HUES64 (cell line): ENCODE data around the gene NGF.
A peak's percentile ranks its signal among the peaks of the same experiment; 100 is the strongest.
"Not testable (repeated sequence)": the region's sequence is repeated elsewhere in the genome, so short reads cannot be mapped to it uniquely, and the experiment has no call there.

Experiments
- H3K27ac ChIP-seq: 2 replicates; pipeline ENCODE4 v1.7.0; 2013; ENCODE audit warnings: low read depth, low read length, inconsistent platforms
- H3K27me3 ChIP-seq: 2 replicates; pipeline ENCODE4 v1.6.1; 2013; ENCODE audit warnings: mild to moderate bottlenecking, low read length; ENCODE audit not compliant: insufficient read depth
- H3K36me3 ChIP-seq: 2 replicates; pipeline ENCODE4 v1.6.1; 2013; ENCODE audit warnings: mild to moderate bottlenecking, low read length; ENCODE audit not compliant: insufficient read depth
- H3K4me1 ChIP-seq: 2 replicates; pipeline ENCODE4 v1.6.1; 2013; ENCODE audit warnings: mild to moderate bottlenecking, low read length, moderate library complexity; ENCODE audit not compliant: insufficient read depth
- H3K4me3 ChIP-seq: 2 replicates; pipeline ENCODE4 v1.5.1; 2013; ENCODE audit warnings: mild to moderate bottlenecking, low read length, moderate library complexity
- H3K9ac ChIP-seq: 2 replicates; pipeline ENCODE4 v1.6.1; 2013; ENCODE audit warnings: mild to moderate bottlenecking, low read depth, low read length
- H3K9me3 ChIP-seq: 2 replicates; pipeline ENCODE4 v1.6.1; 2013; ENCODE audit warnings: low read depth, low read length; ENCODE audit not compliant: insufficient read depth
- WGBS: fragments of 150-250, 120-280 bp; methylation state at CpG from one replicate; pipeline ENCODE4 v1.1.7; 2013; ENCODE audit warnings: missing lambda C conversion rate; 5-methylcytosine and 5-hydroxymethylcytosine counted together

Gene NGF

DNA sequence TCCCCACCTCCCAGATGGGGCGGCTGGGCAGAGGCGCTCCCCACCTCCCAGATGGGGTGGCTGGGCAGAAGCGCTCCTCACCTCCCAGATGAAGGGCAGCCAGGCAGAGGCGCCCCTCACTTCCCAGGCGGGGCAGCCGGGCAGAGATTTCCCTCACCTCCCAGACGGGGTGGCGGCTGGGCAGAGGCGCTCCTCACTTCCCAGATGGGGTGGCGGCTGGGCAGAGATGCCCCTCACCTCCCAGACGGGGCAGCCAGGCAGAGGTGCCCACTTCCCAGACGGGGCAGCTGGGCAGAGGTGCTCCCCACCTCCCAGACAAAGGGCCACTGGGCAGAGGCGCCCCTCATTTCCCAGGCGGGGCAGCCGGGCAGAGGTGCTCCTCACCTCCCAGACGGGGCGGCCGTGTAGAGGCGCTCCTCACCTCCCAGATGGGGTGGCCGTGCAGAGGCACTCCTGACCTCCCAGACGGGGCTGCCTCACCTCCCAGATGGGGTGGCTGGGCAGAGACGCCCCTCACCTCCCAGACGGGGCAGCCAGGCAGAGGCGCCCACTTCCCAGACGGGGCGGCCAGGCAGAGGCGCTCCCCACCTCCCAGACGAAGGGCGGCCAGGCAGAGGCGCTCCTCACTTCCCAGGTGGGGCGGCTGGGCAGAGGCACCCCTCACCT is 21.9 kb upstream of the NGF start:
- not testable (repeated sequence) for H3K27me3 ChIP-seq, H3K4me3 ChIP-seq, H3K4me1 ChIP-seq, H3K9ac ChIP-seq, H3K36me3 ChIP-seq, H3K27ac ChIP-seq, H3K9me3 ChIP-seq
- 93% methylated on average over 31 of the region's 31 CpGs for WGBS

DNA sequence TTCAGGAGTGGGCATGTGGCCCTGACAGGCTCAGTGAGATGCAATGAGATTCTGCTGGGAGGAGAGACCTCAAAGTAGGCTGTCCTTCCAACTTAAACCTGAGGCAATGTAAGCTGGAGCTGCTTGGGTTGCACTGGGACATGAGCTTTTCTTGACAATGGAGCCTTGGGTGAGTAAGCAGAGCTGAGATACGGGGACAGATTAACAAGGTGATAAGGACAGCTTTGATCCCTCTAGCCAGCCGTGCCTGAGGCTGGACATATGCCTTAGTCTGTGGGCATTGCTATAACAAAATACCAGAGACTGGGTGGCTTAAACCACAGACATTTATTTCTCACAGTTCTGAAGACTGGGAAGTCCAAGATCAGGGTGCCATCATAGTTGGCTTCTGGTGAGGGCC is 18.3 kb upstream of the NGF start:
- no peaks in the 10 kb centered on the region for H3K36me3 ChIP-seq
- H3K9ac ChIP-seq = no peak overlapping the region
- no peaks in the 10 kb centered on the region; the same call in 1 of the 2 replicates for H3K9me3 ChIP-seq
- no peak overlapping the region for H3K27ac ChIP-seq
- H3K27me3 ChIP-seq = no peaks in the 10 kb centered on the region; the same call in 1 of the 2 replicates
- no peaks in the 10 kb centered on the region for H3K4me1 ChIP-seq
- no peak overlapping the region for H3K4me3 ChIP-seq
- 79% methylated on average over 2 of the region's 2 CpGs for WGBS

DNA sequence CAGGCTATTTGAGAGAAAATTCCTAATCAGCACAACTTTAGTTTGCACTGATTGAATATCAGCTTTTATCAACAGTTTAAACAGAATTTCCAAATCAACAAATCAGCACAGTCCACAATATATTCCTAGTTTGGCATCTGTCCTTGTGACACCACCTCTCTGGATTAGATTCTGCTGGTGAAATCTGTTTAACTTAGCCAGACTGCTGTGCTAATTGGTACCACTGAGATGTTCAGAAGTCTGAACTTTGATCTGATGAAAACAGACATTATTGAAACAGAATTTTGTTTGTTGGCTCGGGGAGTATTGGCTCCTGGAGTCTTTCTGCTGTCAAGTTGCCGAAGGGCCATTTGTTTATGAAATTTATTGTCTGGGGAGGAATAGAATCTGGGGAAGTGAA is 17.0 kb upstream of the NGF start:
- H3K9me3 ChIP-seq = no peaks in the 10 kb centered on the region
- no peaks in the 10 kb centered on the region for H3K36me3 ChIP-seq
- WGBS = 81% methylated on average over 2 of the region's 2 CpGs
- H3K9ac ChIP-seq = no peak overlapping the region
- no peak overlapping the region for H3K4me3 ChIP-seq
- H3K4me1 ChIP-seq = no peaks in the 10 kb centered on the region
- no peak overlapping the region for H3K27ac ChIP-seq
- H3K27me3 ChIP-seq = no peaks in the 10 kb centered on the region; the same call in 1 of the 2 replicates

DNA sequence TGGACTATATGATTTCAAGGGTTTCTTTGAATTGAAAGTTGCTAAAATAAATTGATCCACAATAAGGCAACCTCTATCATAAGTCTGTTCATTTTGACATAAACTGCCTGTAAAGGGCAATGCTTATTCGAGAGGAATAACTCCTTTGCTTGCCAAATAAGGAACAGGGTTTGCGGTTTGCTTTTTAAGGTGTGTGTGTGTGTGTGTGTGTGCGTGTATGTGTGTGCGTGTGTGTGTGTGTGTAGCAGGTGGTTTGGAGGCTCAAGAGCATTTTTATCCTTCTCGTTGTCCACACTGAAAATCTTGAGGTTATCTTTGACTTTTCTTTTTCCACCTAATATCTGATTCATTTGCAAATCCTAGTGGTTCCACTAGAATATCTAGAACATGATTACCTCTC is 13.1 kb upstream of the NGF start:
- H3K36me3 ChIP-seq = no peaks in the 10 kb centered on the region
- H3K4me3 ChIP-seq = no peak overlapping the region
- H3K4me1 ChIP-seq = no peaks in the 10 kb centered on the region
- no peak overlapping the region for H3K27ac ChIP-seq
- H3K27me3 ChIP-seq = no peaks in the 10 kb centered on the region; the same call in 1 of the 2 replicates
- no peak overlapping the region for H3K9ac ChIP-seq
- 67% methylated on average over 5 of the region's 5 CpGs for WGBS
- H3K9me3 ChIP-seq = no peaks in the 10 kb centered on the region

DNA sequence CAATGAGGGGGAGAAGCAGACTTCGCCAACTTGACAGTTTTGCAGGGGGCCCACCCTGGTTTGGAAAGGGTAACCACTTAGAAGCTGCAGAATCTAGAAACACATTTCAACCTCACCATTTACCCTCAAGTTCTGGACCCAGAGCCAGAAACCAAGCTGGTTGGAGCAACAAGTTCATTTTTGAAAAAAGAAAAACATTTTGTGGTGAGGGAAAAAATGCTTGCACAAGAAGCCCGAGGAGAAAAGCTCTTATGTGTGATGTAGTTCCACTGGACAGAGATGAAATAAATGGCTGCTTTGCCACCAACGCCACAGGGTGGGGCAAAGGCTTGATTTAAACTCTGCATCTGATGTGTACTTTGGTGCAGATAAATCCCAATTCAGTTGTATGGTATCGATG is 10.6 kb upstream of the NGF start:
- Histone ChIP-seq H3K4me3 (no peak overlapping the region), H3K4me1 (no peaks in the 10 kb centered on the region), H3K9me3 (no peaks in the 10 kb centered on the region), H3K27ac (no peak overlapping the region), H3K9ac (no peak overlapping the region), H3K36me3 (no peaks in the 10 kb centered on the region), H3K27me3 (no peaks in the 10 kb centered on the region)
- WGBS = 90% methylated on average over 4 of the region's 4 CpGs

DNA sequence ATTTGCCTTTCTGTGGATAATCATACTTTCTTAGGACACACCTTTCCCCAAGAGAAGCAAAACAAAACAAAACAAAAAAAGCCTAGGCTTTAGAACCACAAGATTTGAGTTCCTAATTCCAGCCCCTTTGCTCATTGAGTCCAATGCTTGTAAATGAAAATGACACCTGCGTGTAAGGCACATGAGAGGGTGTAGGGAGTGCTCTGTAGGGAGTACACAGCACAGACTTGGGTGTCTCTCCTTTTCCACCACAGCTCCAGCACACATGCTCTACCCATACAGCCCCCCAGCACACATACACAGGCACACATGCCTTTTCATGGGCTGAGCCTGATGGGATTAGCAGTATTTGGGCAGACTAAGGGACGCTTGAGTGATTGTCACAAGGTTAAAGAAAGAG is 9.2 kb upstream of the NGF start:
- no peak overlapping the region for H3K27ac ChIP-seq
- H3K4me1 ChIP-seq = no peaks in the 10 kb centered on the region
- no peaks in the 10 kb centered on the region for H3K27me3 ChIP-seq
- H3K9ac ChIP-seq = no peak overlapping the region
- no peaks in the 10 kb centered on the region for H3K36me3 ChIP-seq
- 83% methylated on average over 2 of the region's 2 CpGs for WGBS
- no peaks in the 10 kb centered on the region for H3K9me3 ChIP-seq
- H3K4me3 ChIP-seq = no peak overlapping the region

DNA sequence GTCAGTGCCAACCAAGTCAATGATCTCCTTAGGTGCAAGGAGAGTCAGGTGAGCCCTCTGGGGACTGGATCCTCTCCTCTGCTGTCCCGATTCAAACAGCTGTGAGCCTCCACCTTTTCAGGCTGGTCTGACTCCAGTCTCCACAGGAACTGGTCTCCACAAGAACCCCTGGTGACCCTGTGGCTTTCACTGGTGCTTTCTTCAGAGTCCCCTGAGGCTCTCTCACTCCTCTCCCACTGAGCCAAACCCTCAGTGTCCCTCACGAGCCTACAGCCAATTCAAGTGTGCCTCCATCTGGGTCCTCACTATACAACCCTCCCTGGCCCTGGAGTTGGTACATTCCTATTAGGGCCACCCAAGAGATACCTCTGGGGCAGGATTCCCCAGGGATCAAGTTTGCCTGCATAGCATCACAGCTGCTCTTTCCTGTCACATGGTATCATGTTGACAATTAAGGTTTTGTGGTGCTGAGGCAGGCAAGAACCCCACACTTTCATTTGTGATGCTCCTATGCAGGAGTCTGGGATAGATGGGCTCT is 5.2 kb upstream of the NGF start:
- Histone ChIP-seq H3K4me3 (no peak overlapping the region), H3K27ac (no peak overlapping the region), H3K4me1 (no peaks in the 10 kb centered on the region), H3K9ac (no peak overlapping the region), H3K27me3 (peaks cover 32% of the 10 kb centered on the region), H3K9me3 (no peaks in the 10 kb centered on the region), H3K36me3 (no peaks in the 10 kb centered on the region)
- 80% methylated on average over 2 of the region's 2 CpGs for WGBS

DNA sequence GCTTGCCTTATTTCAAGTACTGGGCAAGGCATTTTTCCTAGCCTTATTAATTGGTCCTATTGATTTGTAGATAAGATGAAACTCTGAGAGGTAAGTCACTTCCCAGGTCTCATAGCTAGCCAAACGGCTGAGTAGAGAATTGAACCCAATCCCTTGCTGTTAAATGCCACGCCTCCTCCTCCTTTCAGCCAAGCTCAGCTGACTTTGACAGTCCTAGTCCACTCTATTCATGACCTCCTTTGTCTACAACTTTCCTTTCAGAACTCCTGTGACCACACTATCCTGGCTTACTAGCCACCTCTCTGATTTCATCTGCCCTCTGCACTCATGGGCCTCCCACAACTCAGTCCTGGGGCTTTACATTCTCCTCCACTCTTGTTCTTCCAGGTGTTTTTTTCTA is 3.9 kb upstream of the NGF start:
- H3K4me1 ChIP-seq = no peaks in the 10 kb centered on the region
- WGBS = 73% methylated on average over 2 of the region's 2 CpGs
- H3K9me3 ChIP-seq = no peaks in the 10 kb centered on the region
- no peak overlapping the region for H3K27ac ChIP-seq
- H3K27me3 ChIP-seq = peaks cover 45% of the 10 kb centered on the region
- no peak overlapping the region for H3K4me3 ChIP-seq
- H3K36me3 ChIP-seq = no peaks in the 10 kb centered on the region
- H3K9ac ChIP-seq = no peak overlapping the region

DNA sequence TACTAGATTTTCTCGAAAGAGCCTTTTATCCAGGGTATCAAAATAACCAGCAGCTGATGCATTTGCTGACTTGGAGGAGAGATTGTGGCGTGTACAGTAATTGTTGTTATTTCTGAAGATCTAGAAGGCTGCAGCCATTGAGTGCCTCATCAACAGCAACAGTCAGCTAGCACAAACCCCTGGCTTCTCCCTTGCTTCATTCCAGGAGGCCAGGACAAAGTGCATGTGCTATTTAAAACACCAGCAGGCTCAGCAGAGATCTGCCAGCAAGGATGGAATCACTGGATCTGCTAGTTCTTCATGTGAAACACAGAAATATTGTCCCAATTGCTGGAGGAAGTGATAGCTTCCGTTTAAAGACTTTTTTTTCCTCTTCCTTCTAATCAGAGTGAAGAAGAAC is 2.8 kb upstream of the NGF start:
- H3K27ac ChIP-seq = no peak overlapping the region
- H3K4me1 ChIP-seq = no peaks in the 10 kb centered on the region
- H3K27me3 ChIP-seq = peaks cover 56% of the 10 kb centered on the region
- no peaks in the 10 kb centered on the region for H3K36me3 ChIP-seq
- no peaks in the 10 kb centered on the region for H3K9me3 ChIP-seq
- no peak overlapping the region for H3K9ac ChIP-seq
- 88% methylated on average over 2 of the region's 3 CpGs for WGBS
- H3K4me3 ChIP-seq = no peak overlapping the region

DNA sequence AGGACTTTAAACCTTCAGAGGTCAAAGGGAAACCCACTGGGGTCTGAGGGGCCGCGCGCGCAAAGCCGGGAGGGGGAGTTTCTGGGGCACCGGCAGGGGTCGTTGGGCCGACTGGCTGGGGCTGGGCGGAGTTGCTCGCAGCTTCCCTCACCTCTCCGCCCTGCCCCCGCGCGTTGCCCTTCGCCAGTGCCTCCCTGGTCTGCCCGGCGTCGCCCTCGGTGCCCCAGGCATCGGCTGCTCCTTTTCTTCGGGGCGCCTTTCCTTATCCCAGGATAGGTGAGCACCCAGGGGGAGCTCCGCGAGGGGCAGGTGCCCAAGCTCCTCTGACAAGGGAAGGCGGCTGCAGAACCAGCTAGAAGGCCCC is 390 bp upstream of the NGF start:
- Histone ChIP-seq H3K4me3 (peak overlapping the region; percentile 81), H3K27me3 (peaks cover 58% of the 10 kb centered on the region), H3K36me3 (no peaks in the 10 kb centered on the region), H3K4me1 (no peaks in the 10 kb centered on the region), H3K9ac (0 out of 2 replicates have a peak overlapping the region, but pooled peaks have one; percentile 17), H3K9me3 (no peaks in the 10 kb centered on the region), H3K27ac (no peak overlapping the region)
- WGBS = 3% methylated on average over 25 of the region's 25 CpGs

DNA sequence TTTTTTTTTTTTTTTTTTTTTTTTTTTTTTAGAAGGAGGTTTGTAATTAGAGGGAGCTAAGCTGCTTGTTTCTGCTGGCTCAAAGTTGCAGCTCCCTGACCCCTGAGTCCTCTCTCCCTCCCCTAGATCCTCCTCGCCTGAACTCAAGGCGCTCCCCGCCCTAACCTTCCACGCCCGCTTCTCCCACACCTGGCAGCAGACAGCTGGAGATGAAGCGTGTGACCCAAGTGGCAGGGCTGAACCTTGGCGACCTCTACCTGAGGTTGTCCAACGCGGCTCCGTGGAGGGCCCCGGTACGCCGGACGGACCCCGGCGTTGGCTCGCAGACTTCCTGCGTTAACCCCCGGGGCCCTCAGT is 795 bp downstream of the NGF start:
- no peaks in the 10 kb centered on the region for H3K4me1 ChIP-seq
- WGBS = under 1% methylated on average over 19 of the region's 19 CpGs
- peak overlapping the region; percentile 53 for H3K9ac ChIP-seq
- H3K9me3 ChIP-seq = no peaks in the 10 kb centered on the region
- H3K36me3 ChIP-seq = no peaks in the 10 kb centered on the region
- H3K4me3 ChIP-seq = peak overlapping the region; percentile 81
- no peak overlapping the region for H3K27ac ChIP-seq
- peaks cover 58% of the 10 kb centered on the region for H3K27me3 ChIP-seq

DNA sequence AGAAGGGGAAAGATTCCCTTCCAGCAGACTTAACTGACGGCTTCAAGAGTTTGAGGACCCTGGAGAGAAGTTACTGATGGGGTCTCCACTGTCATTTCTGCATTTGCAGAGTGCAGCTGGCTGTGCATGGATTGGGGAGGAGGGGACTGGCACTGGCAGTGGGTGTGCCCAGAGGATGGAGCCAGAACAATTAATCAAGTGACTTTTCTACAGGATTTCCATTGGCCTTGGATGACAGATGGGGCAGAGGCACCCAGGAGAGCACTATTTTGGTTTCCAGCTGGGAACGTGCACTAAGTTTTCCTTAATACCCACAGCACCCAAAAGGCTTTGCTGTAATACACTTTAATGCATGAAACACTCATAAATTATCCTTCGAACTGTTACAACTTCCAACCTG is 1.3 kb downstream of the NGF start:
- H3K27me3 ChIP-seq = peaks cover 58% of the 10 kb centered on the region
- no peaks in the 10 kb centered on the region for H3K36me3 ChIP-seq
- no peak overlapping the region for H3K27ac ChIP-seq
- WGBS = 73% methylated on average over 3 of the region's 3 CpGs
- peaks cover 3% of the 10 kb centered on the region; the same call in 1 of the 2 replicates for H3K4me1 ChIP-seq
- H3K4me3 ChIP-seq = peak overlapping the region; percentile 81
- no peaks in the 10 kb centered on the region for H3K9me3 ChIP-seq
- H3K9ac ChIP-seq = no peak overlapping the region
